GM19043 (cell line): Measurements from ENCODE around the gene MICAL3.
A peak's percentile ranks its signal among the peaks of the same experiment; 100 is the strongest.

Source experiments
- ATAC-seq: cut with Tn5 transposase; IDR thresholded peaks from one replicate; pipeline ENCODE4 v1.9.1; 2021; ENCODE audit warnings: low read depth; ENCODE audit not compliant: unreplicated experiment

MICAL3 gene

GRCh38 chr22:17744430-17744829 lies 279.9 kb downstream of the MICAL3 start:
- no peak for ATAC-seq

GRCh38 chr22:17743661-17744411 lies 280.5 kb downstream of the MICAL3 start:
- no peak for ATAC-seq

- peak; percentile 59 for ATAC-seq
These were observed 281.8 kb downstream of the MICAL3 start for GRCh38 chr22:17742527-17742902.

GRCh38 chr22:17741866-17742526 lies 282.4 kb downstream of the MICAL3 start:
- no peak for ATAC-seq

- no peak for ATAC-seq
These were observed 285.0 kb downstream of the MICAL3 start for GRCh38 chr22:17739196-17739975.

GRCh38 chr22:17738386-17739128 lies 285.8 kb downstream of the MICAL3 start:
- no peak for ATAC-seq
